Measurements from ENCODE around the gene RIPOR3. TPM values are rescaled to one million over a fixed set of nuclear protein-coding genes. Genes with fewer than 3 reads are reported as not detected.
"Not testable (repeated sequence)": the region's sequence is repeated elsewhere in the genome, so short reads cannot be mapped to it uniquely, and the experiment has no call there.

RIPOR3 gene
- total RNA-seq, 1 donor from 2014 or later, result 3.4 TPM

GRCh38 chr20:50726955-50727791 is 35.8 kb upstream of the RIPOR3 start:
- DNase-seq (ENCODE audit: low spot score), result no peak
- intact Hi-C loops (cut with DNase I), result no loop called here

DNA sequence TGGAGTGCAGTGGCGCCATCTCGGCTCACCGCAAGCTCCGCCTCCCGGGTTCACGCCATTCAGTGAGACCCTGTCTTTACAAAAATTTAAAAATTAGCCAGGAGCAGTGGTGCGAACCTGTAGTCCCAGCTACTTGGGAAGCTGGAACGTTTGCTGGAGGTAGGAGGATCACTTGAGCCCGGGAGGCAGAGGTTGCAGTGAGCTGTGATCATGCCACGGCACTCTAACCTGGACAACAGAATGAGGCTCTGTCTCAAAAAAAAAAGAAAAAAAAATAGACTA is 34.3 kb upstream of the RIPOR3 start:
- intact Hi-C loops (cut with DNase I), result no loop called here
- no peak for DNase-seq (ENCODE audit: low spot score)

- intact Hi-C loops (cut with DNase I), result no loop called here
- peak; percentile 83 for DNase-seq (ENCODE audit: low spot score)
These were observed 33.7 kb upstream of the RIPOR3 start for GRCh38 chr20:50724851-50725723.

DNA sequence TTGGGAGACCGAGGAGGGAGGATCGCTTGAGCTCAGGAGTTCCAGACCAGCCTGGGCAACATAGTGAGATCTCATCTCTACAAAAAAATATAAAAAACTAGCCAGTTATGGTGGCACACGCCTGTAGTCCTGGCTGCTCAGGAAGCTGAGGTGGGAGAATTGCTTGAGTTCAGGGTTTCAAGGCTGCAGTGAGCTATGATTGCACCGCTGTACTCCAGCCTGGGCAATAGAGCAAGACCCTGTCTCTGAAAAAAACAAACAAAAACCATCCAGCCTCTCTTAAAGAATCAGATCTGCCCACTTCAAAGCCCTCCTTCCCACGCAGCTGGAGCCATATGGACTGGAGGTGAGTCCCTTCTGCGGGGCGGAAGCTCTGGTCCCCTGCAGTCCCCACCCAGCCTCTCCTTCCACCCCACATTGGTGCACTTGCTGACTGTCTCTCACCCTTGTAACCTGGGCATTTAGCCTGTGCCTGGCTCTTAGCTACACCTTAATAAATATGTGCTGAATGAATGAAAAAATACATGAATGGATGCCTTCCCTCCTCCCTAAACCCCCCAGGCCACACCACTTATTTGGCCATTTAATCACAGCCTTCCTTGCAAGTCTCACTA is 32.9 kb upstream of the RIPOR3 start:
- intact Hi-C loops (cut with DNase I), result no loop called here
- DNase-seq (ENCODE audit: low spot score), result no peak

GRCh38 chr20:50723672-50724071 is 32.3 kb upstream of the RIPOR3 start:
- intact Hi-C loops (cut with DNase I), result no loop called here
- DNase-seq (ENCODE audit: low spot score), result no peak

- intact Hi-C loops (cut with DNase I), result no loop called here
- no peak for DNase-seq (ENCODE audit: low spot score)
These were observed 31.2 kb upstream of the RIPOR3 start for GRCh38 chr20:50722424-50723155.

GRCh38 chr20:50721881-50722281 is 30.5 kb upstream of the RIPOR3 start:
- no peak for DNase-seq (ENCODE audit: low spot score)
- intact Hi-C loops (cut with DNase I), result no loop called here

DNA sequence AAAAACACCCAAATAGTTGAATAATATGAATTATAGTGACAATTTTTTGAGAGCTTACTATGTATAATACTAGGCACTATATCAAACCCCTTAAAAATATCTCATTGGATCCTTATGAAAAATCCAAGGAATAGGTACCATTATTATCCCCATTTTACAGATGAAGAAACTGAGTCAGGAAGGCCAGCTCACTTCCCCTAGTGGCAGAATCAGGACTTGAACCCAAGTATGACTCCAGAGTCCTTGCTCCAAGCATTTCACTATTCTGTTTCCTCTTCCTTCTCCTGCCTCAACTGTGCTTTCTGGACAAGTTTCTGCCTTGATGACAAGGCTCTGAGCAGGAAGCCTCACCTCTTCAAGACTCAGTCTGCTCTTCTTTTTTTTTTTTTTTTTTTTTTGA is 29.2 kb upstream of the RIPOR3 start:
- intact Hi-C loops (cut with DNase I), result no loop called here
- DNase-seq (ENCODE audit: low spot score), result no peak

- intact Hi-C loops (cut with DNase I), result no loop called here
- no peak for DNase-seq (ENCODE audit: low spot score)
These were observed 28.7 kb upstream of the RIPOR3 start for GRCh38 chr20:50720026-50720425.

DNA sequence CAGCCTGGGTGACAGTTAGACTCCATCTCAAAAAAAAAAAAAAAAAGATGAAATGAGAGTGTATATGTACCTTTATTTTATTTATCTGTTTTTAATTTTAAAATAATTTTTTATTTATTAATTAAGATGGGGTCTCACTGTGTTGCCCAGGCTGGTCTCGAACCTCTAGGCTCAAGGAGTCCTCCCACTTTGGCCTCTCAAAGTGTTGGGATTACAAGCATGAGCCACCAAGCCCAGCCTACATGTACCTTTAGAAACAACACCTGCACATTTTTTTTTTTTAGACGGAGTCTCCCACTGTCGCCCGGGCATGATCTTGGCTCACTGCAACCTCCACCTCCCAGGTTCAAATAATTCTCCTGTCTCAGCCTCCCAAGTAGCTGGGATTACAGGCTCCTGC is 28.0 kb upstream of the RIPOR3 start:
- intact Hi-C loops (cut with DNase I), result no loop called here
- DNase-seq (ENCODE audit: low spot score), result no peak

- DNase-seq (ENCODE audit: low spot score), result no peak
- intact Hi-C loops (cut with DNase I), result no loop called here
These were observed 26.8 kb upstream of the RIPOR3 start for GRCh38 chr20:50717974-50718761.

GRCh38 chr20:50717312-50717711 is 26.0 kb upstream of the RIPOR3 start:
- intact Hi-C loops (cut with DNase I), result no loop called here
- DNase-seq (ENCODE audit: low spot score), result no peak

DNA sequence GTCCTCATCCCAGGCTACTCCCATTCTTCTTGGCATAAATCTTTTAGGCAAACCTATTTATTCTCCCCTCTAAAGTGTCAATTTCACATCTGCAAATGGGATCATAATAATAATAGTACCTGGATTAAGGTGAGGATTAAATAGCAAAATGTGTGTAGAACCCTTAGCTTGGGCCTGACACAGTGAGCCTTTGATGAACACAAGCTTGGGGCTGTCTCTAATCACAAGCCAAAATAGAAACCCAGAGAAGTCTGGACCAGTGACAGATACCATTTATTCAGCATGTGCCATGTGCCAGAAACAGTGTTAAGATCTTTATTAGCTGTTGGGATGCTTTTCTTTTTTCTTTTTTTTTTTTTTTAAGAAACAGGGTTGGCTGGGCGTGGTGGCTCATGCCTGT is 25.2 kb upstream of the RIPOR3 start:
- intact Hi-C loops (cut with DNase I), result no loop called here
- no peak for DNase-seq (ENCODE audit: low spot score)

- intact Hi-C loops (cut with DNase I), result no loop called here
- DNase-seq (ENCODE audit: low spot score), result no peak
These were observed 24.4 kb upstream of the RIPOR3 start for GRCh38 chr20:50715694-50716093.

DNA sequence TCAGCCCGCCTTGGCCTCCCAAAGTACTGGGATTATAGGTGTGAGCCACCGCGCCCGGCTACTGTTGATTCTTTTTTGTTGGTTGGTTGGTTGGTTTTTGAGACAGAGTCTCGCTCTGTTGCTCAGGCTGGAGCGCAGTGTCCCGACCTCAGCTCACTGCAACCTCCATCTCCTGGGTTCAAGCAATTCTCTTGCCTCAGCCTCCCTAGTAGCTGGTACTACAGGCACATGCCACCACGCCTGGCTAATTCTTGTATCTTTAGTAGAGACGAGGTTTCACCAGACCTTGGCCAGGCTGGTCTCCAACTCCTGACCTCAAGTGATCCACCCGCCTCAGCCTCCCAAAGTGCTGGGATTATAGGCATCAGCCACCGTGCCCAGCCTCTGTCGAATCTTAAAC is 23.1 kb upstream of the RIPOR3 start:
- intact Hi-C loops (cut with DNase I); DNase-seq (ENCODE audit: low spot score): not testable (repeated sequence)

- DNase-seq (ENCODE audit: low spot score), result no peak
- intact Hi-C loops (cut with DNase I), result no loop called here
These were observed 22.3 kb upstream of the RIPOR3 start for GRCh38 chr20:50713657-50714101.

DNA sequence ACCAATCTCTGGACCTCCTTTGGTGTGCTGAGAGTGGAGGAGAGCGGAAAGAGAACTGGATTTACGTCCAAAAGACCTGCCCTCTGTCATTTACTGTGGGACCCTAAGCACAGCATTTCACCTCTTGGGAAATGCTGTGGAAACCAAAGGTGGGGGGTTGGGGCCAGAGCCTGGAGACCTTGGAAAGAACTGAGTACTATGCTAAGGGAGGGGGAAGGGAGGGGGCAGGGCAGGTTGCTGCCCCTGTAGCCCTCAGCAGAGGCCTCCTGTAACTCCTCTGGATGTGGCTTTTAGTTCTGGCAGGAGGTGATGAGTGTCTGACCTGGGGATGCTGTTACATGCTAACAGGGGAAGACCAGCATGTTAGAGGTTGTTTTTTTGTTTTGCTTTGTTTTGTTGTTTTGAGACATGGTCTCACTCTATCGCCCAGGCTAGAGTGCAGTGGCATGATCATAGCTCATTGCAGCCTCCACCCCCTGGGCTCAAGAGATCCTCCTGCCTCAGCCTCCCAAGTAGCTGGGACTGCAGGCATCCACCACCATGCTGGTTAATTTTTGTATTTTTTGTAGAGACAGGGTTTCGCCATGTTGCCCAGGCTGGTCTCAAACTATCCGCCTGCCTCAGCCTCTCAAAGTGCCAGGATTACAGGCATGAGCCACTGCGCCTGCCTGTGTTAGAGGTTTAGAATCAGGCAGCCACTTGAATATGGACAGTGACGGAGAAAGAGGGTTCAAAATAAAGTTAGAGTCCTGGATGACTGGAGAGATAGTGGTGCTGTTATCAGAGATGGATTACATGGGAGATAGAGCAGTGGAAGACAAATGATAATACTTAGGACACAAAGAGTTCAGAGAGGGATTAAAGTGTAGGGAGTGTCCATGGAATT is 21.7 kb upstream of the RIPOR3 start:
- no peak for DNase-seq (ENCODE audit: low spot score)
- intact Hi-C loops (cut with DNase I), result no loop called here

DNA sequence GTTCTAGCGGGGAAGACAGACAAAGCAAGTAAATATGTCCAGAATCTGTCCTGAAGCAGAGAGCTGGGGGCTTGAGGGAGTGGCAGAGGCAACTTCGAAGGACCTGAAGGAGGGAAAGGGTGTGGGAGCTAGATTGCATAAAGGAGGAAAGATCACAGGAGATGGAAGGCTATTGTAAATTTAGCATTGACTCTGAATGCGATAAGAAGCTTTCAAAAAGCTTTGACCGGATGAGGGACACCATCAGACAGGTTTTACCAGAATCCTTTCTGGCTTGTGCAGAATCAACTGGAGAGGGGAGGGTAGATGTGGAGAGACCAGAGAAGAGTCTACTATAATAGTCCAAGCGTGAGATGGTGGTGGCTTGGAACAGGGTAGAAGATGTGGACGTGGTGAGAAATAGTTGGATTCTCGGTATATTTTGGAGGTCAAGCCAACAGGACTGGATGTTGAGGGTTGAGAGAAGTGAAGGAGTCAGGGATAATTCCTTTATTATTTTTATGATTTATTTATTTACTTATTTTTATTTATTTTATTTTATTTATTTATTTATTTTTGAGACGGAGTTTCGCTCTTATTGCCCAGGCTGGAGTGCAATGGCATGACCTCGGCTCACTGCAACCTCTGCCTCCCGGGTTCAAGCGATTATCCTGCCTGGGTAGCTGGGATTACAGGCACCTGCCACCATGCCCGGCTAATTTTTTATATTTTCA is 19.9 kb upstream of the RIPOR3 start:
- DNase-seq (ENCODE audit: low spot score), result no peak
- intact Hi-C loops (cut with DNase I), result no loop called here

Measured in cardiac septum (tissue), 1 donor.